AG09309 (cell line): ENCODE results near the gene TMEM108.

Experiments
- DNase-seq: peaks from one replicate; pipeline ENCODE4 v3.0.0-alpha.2; 2010; ENCODE audit warnings: low read depth
- H3K4me3 ChIP-seq: 2 replicates; pipeline ENCODE4 v1.5.1; 2011; ENCODE audit warnings: mild to moderate bottlenecking, low read depth, low read length, moderate library complexity; ENCODE audit not compliant: control insufficient read depth
- CTCF ChIP-seq: IDR thresholded peaks from 2 replicates; pipeline ENCODE4 v1.5.1; 2011; ENCODE audit warnings: mild to moderate bottlenecking, low read depth, low read length, inconsistent platforms; ENCODE audit not compliant: insufficient read depth, control insufficient read depth; ENCODE audit errors: missing control alignments

TMEM108 gene

DNA sequence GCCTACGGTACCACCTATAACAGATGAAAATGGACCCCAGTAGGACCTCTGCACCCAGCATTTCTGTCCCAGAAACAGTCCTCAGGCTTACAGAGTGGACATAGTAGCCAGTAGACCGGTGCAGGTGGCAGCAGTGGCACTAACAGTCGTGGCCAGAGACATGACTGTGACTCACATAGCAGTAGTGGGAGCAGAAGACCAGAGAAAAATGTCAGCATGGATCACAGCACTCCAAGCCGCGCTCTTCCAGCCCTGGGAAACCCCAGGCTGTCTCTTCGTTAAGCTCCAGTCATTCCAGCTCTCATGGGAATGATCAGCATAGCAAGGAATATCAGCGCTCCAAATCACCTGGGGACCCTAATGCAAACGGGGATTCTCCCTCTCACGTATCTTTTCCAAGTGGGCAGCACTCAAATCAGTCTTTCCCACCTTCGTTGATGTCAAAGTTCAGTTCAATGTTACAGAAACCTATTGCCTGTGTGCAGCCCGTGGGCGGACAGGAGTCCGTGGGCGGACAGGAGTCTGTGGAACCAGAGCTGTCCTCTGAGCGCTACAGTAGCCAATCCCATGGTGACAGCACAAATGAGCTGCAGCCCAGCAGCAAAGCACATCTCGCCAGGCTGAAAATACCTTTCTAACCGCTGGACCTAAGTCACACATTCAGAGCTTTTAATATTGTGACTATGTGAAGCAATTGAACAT is 372.2 kb downstream of the TMEM108 start:
- DNase-seq, result no peak
- H3K4me3 ChIP-seq, result no peak overlapping the region

GRCh38 chr3:133412183-133413132 is 374.3 kb downstream of the TMEM108 start:
- no peak overlapping the region for H3K4me3 ChIP-seq
- TF ChIP-seq CTCF, result no peak
- no peak for DNase-seq

More for the DNA sequence above, 372.2 kb downstream of the TMEM108 start:
- TF ChIP-seq CTCF, result no peak

DNA sequence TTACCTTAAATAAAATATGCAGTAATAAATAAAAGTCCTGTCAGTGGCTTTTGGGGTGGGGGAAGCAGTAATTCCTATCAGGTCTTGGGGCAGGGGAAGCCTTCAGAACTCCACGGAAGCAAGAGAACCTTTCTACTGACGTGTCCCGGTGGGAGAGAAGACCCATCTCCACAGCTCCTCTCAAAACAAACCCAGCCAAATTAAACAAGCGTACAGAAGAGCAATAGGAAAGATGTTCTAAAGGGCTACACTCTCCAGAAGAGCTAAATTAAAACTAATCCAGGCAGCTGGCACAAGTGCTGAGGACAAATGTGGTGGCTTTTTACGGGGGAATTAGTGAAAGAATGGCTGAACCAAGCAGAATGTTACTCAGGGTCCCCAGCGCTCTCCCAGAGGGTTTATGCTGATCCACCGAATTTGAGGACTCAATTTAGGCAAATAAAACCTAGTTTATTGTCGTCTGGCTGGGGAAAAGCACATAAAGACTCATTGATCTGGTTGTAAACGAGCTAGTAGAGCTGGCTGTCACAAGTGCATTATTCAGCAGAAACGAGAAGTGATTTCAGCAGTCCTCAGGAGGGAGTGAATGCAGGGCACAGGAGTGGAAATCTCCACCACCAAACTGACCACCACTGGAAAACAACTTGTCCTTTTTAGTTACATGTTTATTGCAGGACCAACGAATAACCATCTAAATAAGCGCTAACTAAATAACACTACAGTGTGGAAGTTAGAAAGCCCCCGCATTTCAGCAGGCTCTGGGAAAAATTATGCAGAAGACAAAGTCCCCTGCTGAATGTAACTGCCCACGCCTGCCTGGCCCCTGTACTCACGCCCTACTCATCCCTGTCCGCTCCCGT is 375.2 kb downstream of the TMEM108 start:
- TF ChIP-seq CTCF, result no peak
- no peak for DNase-seq
- no peak overlapping the region for H3K4me3 ChIP-seq

- no peak for TF ChIP-seq CTCF
- H3K4me3 ChIP-seq, result no peak overlapping the region
- no peak for DNase-seq
Measured at GRCh38 chr3:133414021-133414392, 375.8 kb downstream of the TMEM108 start.

DNA sequence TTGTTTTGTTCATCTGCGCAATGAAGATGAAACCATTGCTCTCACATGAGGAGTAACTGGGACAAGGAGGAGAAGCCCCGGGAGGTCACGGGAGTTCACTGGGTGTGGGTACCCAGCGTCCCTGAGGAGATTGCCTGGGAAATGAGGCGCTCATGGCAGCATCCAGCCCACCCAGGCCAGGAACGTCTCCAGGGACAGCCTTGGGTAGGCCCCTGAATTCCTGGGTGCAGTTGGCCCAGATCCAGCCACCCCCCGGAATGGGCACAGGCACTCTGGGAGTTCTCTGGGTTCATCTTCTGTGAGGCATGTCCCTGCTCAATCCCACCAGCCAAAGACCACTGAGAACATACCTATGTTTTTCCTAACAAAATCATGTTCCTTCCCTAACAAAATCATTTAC is 380.2 kb downstream of the TMEM108 start:
- DNase-seq, result no peak
- no peak for TF ChIP-seq CTCF
- no peak overlapping the region for H3K4me3 ChIP-seq

DNA sequence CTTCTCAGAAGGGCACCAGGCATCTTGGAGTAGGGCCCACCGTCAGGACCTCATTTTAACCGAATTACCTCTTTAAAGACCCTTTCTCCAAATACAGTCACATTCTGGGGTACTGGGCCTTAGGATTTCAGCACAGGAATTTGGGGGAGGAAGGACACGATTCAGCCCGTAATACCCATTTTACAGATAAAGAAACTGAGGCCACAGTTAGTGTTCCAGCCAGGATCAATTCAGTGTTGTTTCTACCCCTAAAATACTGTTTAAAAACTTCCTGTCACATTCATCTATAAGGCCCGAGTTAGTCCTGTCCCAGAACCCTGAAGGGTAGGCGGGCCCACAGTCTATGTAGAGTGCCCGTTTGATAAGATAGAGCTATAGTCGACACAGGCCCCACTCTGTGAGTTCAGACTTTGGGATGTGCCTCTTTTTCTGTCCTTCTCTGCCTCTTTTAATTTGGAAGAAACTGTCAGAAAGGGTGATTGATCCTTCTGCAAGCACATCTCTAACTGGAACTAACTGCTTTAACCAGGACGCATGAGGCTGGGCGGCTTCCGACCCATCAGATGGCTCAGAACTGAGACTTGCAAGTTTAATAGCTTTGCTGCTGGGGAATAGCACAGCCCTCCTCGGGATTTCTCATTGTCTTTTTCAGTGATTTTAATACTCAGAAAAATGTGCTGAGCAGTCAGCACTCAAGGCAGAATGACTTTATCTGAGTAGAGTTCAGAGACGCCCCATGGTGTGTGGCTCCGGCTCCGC is 381.1 kb downstream of the TMEM108 start:
- no peak for TF ChIP-seq CTCF
- H3K4me3 ChIP-seq, result no peak overlapping the region
- DNase-seq, result no peak
